ENCODE data around the gene CPA3.

GRCh38 chr3:148847351-148847750 is 17.7 kb upstream of the CPA3 start:
- no peak for TF ChIP-seq POLR2A (IDR thresholded peaks at IDR 0.05; ENCODE audit: low read depth, low read length)
- TF ChIP-seq POLR2AphosphoS5 (IDR thresholded peaks at IDR 0.05; ENCODE audit: low read depth, low read length) = no peak
- no peak for TF ChIP-seq TAF1 (IDR thresholded peaks at IDR 0.05; ENCODE audit: low read depth, low read length)
- no peak for TF ChIP-seq SPI1 (IDR thresholded peaks at IDR 0.05; ENCODE audit: low read depth, low read length)
- TF ChIP-seq POU2F2 (IDR thresholded peaks at IDR 0.05; ENCODE audit: low read depth, low read length) = no peak
- TF ChIP-seq PAX5 (IDR thresholded peaks at IDR 0.05; ENCODE audit: insufficient read depth, low read length, severe bottlenecking) = no peak
